NCI-H82 treated with DMSO at 0.1 percent for 48 hours (cell line): ENCODE data around the gene PML.
A peak's percentile ranks its signal among the peaks of the same experiment; 100 is the strongest.
"Not testable (repeated sequence)": the region's sequence is repeated elsewhere in the genome, so short reads cannot be mapped to it uniquely, and the experiment has no call there.

Source experiments
- DNase-seq: peaks from one replicate; lab custom pipeline; 2025; ENCODE audit not compliant: unreplicated experiment; lab: John Stamatoyannopoulos, UW

Gene PML

DNA sequence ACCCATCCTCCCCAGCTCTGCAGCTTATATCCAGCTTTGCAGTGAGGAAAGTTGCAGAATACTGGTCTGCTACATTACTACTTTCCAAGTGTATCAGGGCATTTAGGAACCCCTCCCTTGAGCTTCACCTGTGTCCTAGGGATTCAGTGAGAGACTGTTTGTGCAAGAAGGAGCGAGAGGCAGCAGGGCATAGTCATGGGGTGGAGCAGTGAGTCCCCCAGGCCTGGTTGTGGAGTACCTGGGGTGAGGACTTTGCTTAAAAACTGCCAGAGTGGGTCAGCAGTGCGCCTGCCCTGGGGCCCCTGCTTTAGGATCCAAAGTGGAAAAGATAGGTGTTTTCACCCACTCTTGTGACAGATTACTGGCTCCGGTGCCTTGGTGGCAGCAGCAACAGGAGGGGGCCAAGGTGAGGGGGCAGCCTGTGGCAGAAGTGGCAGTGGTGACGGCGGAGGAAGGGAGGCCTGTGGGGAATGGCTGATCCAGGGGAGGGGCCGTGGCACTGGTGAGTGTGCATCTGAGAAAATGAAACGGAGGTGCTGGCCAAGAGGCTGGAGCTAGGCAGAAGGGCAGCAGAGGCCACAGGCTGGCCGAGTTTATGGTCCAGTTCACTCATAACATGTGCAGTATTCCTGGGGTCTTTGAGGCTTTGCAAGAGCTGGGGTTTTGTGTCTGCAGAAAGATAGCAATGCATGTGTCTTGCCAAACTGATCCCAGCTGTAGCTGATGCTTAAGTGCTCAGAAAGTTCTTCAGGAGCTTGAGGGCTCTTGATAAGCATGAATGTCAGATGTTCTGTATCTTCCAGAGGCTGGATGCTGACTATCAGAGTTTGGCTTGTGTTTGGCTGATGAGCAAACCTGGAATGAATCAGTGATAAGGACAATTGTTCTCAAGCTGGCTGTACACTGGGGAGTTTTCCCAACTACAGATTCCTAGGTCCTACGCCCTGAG, 44.5 kb downstream of the PML start:
- DNase-seq: no peak

DNA sequence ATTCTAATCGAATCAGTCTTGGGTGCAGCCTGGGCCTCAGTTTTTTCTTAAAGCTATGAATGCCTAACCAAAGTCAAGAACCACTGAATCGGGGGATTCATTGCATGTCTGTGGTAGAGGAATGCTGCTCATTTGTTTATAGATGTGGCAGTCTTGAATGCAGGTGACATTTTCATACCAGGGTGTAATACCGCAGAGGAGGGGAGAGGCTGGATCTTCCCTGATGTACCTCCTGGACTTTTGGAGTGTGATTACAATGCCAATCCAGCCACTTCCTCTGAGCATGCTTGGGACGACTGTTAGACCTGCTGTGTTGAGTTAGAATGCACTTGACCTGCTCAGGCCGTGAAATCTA, 45.1 kb downstream of the PML start:
- DNase-seq: no peak

DNA sequence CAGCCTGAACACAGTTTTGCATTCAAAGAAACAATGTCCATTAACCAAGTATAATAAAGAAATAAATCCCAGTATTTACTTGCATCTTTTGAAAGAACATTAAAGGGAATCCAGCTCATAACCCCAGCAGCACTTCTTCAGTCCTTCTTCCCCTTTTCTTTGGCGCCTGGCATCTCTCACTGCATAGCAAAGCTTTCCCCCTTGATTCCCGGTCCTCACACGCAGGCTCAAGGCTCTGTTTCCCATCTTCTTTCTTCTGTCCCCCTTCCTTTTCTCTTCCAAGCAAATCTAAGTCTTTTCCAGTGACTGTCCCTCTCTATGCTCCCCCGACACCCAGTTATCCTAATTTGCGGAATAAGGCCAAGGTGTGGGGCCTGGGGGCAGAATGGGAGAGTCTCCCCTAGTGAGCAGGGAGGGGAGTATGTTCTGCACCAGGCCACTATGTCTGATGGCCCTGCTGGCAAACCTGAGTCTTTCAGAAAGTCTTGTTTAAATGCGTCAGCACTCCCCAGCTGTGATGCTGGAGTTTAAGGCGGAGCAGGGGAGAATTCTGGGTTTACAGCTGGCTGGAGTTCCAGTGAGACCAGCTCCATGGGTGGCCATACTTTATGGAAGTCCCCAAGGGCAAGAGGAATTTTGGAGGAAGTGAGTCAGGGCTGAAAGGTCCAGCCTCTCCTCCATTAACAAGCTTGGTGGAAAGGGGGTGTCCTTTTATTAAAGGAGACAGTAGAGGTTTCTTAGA, 45.8 kb downstream of the PML start:
- no peak for DNase-seq

DNA sequence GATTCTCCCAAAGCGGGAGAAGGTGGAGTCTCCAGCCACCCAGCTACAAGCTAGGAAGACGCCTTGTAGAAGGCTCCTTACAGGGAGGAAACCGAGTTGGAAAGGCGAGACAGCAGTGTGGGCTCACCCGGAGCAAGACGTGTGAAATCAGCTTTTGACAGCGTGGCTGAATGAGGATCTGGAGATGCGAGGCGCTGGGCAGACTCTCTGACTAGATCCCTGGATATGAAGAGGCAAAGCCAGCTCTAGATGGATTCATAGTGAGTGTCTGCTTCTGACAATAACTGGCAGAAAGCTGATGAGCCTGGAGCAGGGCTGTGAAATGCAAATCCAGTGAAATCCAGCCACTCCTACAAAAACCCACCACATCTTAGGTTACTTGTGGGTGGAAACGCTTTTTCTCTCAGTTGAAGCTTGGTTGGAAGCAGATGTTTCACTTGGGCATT, 46.8 kb downstream of the PML start:
- DNase-seq: no peak

DNA sequence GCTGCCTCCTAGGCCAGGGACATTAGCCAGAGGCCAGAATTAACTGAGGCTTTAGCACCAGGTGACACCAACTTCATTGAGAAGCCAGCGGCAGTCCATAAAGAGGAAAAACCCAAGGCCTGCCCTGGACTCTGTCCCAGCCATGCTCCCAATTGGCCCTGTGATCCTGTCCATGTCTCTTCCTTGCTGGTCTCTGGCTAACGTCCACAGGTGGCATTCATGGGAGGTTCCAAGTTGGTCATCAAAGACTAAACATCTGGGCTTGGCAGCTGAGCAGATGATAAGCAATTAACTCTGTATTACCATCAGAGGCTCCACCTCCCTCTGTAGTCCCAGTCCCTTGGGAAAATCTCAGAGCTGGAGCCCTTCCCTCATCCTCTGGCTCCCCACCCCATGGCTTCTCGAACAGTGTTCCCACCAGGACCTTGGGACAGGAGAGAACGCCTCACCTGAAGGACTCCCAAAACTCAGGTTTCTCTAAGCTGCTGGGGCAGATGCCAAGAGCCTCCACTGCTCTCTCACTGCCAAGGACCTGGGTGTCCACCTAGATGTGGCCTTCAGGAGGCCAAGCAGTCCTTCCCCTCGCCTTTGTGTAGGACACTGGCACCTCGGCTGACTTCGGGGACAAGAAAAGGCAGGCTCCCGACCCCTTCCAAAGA, 47.4 kb downstream of the PML start:
- no peak for DNase-seq

DNA sequence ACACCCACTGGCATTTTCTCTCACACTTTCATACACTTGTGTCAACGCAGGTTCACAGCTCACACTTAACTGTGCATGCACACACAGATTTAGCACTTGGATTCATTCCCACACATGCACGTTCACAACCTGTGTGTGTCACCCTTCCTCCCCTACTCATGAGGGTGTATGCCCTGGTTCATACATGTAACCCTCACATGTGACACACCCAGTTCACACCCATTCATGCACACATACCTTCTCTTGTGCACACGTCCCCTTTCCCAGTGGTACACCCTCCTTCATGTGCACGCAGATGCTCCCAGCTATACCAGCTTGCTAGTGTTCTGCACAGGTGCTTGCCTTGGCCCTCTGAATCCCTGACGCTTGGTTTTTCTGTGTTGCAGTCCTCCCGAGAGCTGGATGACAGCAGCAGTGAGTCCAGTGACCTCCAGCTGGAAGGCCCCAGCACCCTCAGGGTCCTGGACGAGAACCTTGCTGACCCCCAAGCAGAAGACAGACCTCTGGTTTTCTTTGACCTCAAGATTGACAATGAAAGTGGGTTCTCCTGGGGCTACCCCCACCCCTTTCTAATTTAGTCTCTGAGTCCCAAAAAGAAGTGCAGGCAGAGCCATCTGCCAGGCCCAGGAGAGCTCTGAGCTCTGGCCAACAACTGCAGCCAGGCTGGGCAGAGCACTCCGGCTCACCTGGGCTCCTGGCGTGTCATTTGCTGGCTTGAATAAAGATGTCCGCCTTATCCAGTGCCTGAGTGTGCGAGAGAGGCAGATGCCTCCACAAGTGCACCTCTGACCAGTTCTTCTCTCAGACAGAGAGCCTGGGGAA, 48.3 kb downstream of the PML start:
- no peak for DNase-seq

DNA sequence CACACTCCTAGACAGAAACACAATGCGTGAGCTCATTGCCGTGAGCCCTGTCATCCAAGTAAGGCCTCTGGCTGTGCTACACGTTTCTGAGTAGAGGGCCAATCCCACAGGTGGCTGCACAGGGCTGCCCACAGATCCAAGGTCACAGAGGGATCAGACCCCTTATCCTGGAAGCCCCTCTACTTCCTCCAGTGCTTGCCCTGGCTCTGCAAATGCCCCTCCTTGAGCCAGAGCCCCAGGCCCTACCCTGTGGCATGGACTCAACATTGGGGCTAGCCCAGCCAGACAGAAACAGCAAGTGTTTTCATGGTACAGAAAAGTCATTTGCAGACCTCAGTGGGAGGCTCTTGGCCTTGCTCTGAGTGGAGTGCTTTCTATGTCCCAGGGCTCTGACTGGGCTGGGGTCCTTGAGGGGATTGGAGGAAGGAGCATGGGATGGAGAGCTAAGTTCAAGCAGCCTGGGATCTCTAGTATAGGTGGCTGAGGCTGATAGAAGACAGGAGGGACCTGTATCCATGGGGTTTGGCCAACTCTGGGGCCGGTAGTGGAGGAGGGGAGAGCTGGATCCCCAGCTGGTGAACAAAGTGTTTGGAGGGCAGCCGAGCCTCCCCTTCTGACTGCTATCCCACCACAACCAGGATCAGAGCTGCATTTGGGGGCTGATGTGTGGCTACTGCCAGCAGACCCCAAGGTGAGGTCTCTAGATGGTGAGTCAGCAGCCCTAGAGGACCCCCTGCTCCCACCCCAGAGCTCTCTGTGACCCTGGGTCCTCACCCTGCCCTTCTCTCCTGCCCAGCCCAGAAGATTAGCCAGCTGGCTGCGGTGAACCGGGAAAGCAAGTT, 49.1 kb downstream of the PML start:
- DNase-seq: no peak

DNA sequence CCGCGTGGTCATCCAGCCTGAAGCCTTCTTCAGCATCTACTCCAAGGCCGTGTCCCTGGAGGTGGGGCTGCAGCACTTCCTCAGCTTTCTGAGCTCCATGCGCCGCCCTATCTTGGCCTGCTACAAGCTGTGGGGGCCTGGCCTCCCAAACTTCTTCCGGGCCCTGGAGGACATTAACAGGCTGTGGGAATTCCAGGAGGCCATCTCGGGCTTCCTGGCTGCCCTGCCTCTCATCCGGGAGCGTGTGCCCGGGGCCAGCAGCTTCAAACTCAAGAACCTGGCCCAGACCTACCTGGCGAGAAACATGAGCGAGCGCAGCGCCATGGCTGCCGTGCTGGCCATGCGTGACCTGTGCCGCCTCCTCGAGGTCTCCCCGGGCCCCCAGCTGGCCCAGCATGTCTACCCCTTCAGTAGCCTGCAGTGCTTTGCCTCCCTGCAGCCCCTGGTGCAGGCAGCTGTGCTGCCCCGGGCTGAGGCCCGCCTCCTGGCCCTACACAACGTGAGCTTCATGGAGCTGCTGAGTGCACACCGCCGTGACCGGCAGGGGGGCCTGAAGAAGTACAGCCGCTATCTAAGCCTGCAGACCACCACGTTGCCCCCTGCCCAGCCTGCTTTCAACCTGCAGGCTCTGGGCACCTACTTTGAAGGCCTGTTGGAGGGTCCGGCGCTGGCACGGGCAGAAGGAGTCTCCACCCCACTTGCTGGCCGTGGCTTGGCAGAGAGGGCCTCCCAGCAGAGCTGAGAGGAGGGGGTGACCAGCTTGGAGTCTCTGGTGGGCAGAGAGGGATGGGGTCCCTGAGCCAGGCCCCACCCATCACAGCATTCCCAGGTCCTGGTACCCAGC, 50.0 kb downstream of the PML start:
- no peak for DNase-seq

DNA sequence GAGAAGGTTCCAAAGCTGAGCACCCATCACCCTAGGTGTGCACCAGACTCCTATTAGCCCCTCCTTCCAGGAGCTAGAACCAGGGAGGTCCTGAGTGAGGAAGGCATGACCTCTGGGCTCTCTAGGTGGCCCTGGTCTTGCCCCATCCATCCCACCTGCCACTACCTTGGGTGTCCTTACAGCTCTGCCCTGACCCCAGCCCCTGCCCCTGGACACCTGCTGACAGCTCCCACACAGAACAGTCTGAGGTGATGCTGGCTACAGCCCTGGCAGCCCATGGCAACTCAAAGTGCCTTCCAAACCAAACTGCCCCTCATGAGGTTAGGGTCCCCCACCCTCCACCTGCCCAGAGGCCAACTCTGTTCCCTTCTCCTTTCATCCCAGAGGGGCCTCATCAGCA, 50.7 kb downstream of the PML start:
- no peak for DNase-seq

DNA sequence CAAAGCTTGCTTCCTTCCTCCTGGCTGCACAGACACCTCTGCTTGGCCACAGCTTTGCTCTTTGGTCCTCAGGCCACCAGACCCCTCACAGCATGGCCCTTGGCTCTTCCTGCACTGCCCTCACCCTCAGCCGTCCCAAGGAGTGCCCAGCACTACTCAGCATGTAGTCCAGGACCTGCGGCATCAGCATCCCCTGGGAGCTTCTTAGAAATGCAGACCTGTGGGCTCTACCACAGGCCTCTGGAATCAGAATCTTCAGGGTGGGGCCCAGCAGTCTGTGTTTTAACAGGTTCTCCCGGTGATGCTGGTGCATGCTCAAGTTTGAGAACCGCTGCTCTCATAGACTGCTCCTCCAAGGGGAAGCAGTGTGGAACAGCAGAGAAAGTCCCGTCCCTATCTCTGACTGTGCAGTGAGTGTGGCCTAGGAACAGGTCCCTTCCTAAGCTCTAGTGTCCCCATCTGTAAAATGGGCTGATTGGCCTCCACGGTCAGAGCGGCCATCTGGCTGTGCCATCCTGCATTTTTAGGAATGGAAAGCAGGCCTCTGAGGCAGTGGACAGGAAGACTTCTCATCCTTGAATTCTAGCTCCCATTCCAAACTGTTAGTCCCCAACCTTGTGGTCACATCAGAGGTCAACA, 51.2 kb downstream of the PML start:
- no peak for DNase-seq

DNA sequence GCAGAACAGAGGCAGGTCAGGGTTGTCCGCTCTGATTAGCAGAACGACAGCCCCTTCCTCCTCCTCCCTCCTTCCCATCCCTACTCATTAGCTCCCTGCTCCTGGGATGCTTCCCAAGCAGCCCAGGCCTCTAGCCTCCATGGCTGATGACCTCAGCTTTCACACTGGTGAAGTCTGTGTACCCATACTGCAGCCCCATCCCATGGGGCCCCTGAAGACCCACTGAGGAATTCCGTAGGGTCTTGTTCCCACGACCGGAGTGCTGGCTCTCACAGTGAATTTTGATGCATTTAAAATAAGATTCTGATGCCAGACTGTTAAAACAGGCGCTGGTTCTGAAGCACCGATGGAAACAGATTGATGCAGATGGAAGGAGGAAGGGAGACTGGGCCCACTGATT, 51.8 kb downstream of the PML start:
- no peak for DNase-seq

DNA sequence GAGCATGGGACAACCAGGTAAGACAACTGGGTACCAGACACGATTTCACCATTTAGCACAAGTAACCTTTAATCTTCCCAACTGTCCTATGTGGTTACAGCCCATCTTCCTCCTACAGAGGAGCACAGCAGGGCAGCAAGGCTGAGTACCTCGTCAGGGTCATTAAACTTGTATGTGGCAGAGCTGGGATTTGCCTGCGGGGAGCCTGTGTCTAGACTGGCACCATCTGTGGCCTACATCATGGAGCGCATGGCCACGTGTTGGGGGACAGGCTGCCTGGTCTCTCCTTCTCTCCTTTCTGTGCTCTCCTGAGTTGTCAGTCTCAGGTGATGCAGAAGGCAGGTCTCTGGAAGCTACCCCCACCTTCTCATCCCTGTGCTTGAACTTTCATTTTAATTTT, 55.6 kb downstream of the PML start:
- DNase-seq: no peak

DNA sequence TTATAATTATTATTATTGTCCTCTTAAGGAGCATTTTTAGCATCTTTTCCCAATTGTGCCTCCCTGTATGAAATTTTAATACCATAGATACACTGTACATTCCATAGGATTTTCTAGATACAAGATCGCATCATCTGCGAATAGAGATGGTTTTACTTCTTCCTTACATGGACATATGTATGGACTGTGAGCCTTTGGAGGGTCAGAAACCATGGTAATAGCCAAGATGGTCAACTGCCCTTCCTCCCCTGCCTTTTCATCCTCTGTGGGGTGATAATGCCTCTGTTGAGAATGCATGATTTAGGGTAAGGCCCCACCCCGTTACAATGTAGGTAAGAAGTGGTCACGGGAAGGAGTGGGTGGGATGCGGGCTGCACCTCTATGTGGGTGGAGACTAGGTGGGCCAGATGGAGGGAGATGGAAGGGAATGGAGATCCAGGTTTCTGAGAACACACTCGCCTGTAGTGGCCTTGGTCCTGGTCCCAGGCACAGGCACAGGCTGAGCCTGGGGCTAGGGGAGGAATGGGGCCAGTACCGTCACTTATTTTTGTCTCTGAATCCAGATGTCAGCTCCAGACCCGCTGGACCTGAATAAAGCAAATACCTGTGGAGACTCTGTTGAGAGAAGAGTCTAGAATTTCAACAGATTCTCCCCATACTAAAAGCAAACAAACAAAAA, 56.2 kb downstream of the PML start:
- DNase-seq: no peak

DNA sequence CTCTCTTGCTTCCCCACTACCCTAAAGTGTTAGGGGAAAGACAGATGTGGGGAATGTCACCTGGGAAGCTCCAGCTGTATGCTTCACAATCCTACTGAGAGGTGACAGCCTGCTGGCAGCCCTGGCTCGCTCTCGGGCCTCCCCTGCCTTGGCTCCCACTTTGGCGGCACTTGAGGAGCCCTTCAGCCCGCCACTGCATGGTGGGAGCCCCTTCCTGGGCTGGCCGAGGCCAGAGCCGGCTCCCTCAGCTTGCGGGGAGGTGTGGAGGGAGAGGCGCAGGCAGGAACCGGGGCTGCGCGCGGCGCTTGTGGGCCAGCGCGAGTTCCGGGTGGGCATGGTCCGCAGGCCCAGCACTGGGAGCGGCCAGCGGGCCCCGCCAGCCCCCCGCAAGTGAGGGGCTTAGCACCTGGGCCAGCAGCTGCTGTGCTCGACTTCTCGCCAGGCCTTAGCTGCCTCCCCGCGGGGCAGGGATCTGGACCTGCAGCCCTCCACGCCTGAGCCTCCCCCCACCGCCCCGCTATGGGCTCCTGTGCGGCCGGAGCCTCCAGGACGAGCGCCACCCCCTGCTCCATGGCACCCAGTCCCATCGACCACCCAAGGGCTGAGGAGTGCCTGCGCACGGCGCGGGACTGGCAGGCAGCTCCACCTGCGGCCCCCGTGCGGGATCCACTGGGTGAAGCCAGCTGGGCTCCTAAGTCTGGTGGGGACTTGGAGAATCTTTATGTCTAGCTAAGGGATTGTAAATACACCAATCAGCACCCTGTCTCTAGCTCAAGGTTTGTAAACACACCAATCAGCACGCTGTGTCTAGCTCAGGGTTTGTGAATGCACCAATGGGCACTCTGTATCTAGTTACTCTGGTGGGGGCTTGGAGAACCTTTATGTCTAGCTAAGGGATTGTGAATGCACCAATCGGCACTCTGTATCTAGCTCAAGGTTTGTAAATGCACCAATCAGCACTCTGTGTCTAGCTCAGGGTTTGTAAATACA, 58.0 kb downstream of the PML start:
- DNase-seq: not testable (repeated sequence)

DNA sequence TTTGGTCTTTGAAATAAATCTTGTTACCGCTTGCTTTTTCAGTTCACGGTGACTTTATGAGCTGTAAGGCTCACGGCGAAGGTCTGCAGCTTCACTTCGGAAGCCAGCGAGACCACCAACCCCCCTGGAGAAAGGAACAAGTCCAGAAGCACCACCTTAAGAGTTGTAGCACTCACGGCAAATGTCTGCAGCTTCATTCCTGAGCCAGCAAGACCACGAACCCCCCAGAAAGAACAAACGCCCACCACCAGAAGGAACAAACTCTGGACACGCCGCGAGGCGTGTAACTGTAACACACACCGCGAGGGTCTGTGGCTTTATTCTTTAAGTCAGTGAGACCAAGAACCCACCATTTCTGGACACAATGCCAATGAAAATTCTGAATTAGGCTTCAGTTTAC, 59.0 kb downstream of the PML start:
- no peak for DNase-seq

DNA sequence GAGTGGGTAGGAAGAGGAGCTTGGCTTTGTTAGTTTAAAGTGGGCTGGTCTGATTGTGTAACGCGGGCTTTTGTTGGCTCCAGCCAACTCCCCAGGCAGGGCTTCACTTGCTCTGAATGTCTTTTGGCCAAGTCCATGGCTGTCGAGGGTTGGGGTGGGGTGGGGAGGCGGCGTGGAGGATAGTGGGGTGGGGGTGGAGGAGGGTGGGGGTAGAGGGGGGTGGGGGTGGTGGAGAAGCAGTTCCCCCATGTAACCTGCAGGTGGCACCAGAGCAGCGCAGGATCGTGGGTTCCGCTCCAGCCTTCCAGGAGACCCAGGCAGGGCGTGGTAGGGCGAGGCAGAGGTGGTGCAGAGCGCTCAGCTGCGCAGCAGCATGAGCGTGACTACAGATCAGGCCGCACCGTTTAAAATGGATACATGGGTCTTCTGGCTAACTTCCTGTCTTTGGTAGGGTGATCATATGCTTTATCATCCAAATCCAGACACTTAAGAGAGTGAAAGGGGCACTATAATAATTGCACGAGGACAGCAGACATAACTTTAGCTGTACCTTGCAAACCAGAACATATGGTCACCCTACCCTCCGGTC, 59.5 kb downstream of the PML start:
- DNase-seq: peak; percentile 54

DNA sequence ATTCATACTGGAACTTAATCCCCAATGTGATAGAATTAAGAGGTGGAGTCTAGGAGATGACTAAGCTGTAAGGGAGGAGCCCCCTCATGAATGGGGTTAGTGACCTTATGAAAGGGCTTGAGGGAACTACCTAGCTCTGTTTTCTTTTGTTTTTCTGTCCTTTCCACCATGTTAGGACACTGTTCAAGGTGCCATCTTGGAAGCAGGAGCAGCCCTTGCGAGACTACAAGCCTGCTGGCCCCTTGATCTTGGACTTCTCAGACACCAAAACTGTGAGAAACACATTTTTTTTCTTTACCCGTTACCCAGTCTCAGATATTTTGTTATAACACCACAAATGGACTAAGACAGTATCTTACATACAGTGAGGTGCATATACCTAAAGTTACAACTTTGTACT, 61.3 kb downstream of the PML start:
- no peak for DNase-seq
